ENCODE data around the gene IRAG1.
A peak's percentile ranks its signal among the peaks of the same experiment; 100 is the strongest.

The IRAG1 gene, protein sequence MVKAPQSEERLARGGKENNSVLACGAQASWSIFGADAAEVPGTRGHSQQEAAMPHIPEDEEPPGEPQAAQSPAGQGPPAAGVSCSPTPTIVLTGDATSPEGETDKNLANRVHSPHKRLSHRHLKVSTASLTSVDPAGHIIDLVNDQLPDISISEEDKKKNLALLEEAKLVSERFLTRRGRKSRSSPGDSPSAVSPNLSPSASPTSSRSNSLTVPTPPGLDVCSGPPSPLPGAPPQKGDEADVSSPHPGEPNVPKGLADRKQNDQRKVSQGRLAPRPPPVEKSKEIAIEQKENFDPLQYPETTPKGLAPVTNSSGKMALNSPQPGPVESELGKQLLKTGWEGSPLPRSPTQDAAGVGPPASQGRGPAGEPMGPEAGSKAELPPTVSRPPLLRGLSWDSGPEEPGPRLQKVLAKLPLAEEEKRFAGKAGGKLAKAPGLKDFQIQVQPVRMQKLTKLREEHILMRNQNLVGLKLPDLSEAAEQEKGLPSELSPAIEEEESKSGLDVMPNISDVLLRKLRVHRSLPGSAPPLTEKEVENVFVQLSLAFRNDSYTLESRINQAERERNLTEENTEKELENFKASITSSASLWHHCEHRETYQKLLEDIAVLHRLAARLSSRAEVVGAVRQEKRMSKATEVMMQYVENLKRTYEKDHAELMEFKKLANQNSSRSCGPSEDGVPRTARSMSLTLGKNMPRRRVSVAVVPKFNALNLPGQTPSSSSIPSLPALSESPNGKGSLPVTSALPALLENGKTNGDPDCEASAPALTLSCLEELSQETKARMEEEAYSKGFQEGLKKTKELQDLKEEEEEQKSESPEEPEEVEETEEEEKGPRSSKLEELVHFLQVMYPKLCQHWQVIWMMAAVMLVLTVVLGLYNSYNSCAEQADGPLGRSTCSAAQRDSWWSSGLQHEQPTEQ

DNA sequence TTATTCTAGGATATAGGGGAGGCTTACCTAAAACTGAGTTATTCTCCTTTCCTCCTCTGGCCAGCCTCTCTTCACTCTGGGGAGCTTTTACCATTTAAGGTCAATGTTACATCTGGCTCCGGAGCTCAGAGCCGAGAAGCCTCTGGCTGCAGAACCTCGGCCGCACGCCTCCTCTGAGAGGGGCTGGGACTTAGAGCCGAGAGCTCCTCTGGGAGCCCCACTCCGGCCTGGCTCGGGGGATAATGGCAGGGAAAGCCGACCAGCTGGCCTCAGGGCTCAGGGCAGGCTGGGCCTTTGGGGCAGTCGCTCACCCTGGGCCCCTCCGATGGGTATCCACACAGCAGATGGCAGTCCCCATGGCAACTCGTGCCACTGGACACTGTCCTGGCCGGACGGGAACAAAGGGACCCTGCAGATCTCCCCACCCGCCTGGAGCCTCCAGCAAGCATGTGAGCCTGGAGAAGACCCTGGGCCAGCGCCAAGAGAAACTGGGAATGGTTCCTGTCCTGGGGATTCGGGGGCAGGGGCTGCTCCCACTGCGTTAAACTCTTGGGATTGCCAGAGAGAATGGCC is at the start of gene IRAG1:
TSS of gene IRAG1 (minus strand) at position 247 of the 573 bp plus-strand sequence. CDS start at position 94, 153 bp downstream.
- DNase-seq (ENCODE audit: low read depth) = no peak

DNA sequence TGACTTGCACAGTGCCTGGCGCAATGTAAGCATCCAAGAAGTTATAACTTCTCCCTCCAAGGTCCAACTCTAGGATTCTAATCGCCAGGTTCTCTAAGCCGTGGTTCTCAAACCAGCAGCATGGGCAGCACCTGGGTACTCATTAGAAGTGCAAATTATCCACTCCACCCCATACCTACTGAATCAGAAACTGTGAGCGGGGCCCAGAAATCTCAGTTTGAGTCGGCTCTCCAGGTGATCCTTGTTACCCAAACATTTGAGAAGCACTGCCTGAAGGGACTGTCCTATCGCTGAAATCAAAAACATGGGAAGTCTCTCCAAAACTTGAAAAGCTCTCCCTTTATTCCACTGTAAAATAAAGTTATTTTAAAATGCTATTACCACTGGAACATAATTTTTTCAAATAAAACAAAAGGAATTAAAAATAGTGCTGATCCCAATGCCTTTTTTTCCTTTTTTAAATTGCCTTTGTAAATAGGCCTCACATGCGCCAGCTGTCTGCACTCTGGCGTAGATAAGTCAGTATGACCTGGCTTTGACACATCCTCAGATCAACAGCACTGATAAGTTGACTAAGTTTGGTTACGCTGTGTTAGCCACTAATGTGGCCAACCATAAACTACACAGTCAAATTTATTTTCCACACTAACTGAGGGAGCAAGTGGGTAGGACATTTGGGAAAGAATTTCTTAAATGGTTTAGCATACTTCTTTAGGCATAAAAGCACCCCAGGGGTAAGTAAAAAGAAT is 49.1 kb upstream of the IRAG1 start:
- no peak for DNase-seq (ENCODE audit: low read depth)

DNA sequence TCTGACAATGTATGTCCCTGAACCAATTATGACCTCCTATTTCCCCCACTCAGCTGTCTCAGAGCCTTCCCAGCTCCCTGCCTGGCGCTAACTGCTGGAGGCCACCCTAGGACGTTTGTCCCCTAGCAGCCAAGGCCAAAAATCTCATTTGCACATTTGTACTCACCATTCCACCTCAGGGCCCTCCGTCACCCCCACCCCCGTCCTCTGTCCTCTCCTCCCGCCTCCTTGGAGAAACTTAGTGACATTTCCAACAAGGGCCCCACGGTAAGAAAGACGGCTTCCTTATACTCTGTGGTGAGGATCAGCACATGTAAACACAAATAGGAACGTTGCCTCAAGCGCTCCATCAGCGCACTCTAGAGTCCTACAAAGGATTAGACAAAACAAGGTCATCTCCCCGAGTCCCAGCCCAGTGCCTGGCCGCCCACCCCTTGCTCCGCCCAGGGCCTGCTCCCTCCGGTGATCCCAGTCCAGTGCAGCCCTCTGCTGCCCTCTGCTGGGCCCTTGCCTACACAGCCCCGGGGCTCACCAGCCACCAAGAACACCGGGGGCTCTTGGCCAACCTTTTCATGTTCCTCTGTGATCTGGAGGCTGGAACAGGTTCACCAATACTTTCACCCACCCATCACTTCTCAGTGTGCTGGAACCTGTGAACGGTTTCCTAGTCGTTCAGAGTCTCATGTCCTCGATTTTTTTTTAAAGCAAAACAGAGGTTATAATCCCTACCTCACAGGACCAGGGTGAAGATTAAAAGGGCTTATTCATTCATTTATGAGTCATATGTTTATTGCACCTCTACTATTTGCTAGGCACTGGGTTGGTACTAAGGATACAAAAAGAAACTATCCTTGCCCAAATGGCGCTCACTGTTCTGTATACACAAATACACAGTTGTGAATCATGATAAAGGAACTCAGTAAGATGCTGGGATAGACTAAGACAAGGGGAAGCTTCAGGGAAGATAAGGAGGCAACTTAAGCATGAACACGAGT is 42.2 kb upstream of the IRAG1 start:
- DNase-seq (ENCODE audit: low read depth) = peak; percentile 87

DNA sequence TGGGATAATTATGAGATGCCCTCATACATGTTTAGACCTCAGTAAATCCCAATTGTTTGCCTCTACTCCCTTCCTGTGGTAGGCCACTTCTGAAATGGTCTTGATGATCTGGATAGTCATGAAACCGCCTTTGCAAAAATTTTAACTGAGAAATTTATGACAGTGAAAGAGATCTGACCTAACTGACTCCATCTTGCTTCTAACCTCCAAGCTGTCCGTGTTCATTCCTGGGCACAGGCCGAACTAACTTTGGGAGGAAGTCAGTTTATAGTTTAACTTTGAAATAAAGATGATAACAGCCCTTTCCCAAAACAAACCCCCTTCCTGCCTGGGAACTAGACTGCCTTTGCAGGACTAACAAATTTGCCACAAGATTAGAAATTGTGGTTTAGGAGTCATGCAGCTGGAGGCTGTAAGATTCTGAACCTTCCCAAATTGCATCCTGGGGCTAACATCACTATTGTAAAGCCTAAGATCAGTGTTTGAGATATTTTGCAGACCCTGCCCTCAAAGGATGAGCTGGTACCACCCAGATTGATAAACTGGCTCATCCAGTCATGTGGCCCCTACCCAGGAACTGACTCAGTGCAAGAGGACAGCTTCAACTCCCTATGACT is 37.6 kb upstream of the IRAG1 start:
- no peak for DNase-seq (ENCODE audit: low read depth)

DNA sequence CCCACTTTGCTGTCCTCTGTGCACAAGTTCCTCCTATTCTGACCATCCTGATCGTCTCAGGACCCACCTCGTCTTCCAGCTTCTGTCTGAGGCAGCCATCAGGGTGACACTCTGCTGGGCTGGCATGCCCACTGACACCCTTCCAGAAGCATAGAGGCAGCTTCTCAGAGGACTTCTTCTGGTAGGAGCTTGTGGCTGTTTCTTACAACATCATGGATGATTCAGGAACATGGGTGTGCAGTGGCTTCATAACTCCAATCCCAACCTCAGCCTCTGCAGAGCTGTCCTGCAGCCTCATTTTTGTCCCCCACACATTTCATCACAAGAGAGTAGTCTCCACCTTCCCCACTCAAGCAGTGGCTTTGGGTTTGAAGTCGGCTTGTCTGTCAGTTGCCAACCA is 36.6 kb upstream of the IRAG1 start:
- DNase-seq (ENCODE audit: low read depth) = no peak

DNA sequence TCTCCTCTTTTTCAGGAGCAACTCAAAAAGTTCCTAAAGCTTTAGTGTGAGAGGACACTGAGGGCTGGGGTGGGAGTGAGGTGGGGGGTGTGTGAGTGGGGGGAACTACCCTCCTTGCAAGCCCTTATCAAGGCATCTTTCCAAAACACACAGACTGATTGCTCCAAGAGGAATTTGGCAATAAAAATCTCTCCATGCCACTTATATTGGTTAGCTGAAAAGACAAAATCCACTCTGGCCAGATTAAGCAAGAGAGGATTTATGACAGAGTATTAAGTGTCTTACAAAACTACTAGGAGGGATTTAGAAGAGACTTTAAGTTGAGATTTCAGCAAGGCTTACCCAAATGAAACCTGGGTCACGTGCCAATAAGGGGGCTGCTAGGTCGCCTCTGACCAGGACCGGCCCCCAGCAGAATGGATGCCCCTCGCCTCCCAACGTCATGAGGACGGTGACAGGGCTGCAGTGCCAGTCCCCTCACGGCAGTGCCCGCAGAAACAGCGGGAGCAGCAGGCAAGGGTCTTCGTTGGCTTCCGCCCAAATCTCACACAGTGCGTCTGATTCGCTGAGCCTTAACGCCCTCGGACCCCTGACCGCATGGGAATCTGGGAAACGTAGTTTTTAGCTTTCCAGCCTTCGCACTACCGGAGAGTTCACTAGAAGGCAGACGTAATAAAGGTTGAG is 35.4 kb upstream of the IRAG1 start:
- DNase-seq (ENCODE audit: low read depth) = no peak

DNA sequence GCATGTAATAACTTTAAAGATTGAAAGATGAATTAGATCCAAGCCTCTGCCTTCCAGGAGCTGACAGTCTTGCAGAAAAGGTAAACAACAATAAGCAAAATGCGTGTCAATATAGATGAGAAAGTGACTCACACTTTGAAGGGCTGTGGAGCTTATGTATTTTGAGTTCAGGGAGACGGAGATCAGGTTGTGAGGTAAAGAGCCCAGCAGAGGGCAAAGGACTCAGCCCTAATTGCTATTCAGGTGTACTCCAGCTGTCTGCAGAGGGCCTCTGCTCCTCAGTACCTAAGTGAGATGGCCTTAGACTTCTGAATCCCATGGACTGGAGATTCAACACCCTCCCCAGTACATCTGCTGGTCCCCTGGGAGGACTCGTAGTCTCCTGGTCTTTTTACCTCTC is 34.6 kb upstream of the IRAG1 start:
- DNase-seq (ENCODE audit: low read depth) = no peak

DNA sequence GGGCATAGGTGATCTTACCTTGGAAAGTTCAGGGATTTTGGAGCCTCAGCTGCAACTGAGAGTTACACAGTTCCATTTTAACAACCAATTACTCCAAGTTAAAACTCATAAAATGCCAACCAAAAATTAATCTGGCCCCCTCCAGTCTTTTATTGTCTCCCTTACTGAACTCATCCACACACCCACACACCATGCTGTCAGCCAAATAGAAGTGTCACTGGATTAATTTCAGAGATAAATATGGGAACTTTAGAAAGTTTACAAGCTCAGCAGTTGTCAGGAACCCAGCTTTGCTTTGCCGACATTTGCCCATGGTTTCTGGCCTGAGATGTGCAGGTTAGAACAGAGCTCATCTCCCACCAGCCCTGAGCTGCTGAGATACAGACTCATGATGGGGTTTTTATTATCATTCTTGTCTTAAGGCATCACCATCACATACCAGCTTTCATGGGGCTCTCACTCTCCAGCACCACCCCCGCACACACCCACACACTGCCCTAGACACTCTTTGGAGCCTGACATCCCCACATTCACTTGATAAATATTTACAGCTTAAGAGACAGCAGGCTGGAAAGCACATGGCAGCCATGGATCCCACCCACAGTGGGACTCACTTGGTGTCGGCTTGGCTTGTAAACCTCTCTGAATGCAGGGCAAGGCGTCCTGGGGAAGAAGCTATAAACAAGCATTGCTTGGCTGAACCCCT is 33.7 kb upstream of the IRAG1 start:
- no peak for DNase-seq (ENCODE audit: low read depth)

DNA sequence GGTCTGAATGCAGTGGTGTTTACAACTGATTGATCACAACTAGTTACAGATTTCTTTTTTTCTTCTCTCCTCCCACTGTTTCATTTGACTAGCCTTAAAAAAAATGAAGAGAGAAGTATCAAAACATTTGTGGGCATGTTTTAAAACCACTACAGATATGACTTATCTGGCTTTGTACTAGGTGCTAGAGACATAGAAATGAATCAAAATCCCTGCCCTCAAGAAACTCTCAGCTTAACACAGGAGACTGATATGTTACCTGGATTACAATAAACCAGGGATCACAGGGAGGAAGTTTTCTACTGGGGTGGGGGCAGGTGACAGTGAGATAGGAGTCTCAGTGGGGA is 32.3 kb upstream of the IRAG1 start:
- no peak for DNase-seq (ENCODE audit: low read depth)

DNA sequence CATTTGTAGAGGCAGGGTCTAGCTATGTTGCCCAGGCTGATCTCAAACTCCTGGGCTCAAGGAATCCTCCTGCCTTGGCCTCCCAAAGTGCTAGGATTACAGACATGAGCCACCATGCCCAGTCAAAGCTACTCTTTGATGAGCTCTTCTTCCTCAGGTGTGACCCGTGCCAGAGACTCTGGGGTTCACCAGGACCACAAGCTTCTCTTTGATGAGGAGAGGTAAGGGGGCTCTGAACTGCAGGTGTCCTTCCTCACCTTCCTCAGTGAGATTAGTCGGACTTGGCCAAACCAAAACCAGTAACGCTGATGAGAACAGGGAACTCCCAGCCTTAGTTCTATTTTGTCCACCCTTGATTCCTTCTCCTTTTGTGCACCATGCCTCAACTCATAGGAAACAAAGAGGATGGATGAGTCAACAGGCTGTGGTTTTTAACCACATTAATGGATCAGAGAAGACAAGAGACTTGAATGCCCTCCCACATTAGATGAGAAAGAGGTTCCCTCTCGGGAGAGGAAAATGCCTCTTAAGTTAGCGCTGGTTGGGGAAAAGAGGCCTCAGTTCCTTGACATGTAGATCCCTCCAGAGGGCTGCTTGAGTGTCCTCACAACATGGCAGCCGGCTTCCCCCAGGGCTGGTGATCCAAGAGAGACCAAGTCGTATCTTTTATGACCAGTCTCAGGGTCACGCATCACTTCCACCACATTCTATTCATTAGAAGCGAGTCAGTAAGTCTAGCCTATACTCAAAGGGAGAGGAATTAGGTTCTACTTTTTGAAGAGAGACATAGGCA is 31.8 kb upstream of the IRAG1 start:
- no peak for DNase-seq (ENCODE audit: low read depth)

DNA sequence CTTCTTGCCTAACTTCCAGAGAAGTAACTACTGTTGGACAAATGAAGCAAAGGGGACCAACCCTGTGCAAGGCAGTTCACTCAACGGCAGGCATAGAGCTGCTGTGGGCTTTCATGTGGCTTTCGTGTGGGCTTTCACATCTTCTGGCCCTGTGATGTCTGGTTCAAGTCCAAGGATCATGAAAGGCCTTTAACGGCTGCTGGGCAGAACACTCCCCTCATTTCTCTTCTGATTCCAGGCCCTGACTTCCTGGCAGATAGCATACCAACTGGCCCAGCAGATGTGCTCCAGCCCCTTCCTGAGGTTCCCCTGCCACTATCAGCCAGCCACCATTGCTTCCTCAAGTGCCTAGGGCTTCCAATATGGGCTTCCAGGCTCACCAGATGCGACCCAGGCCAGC is 28.8 kb upstream of the IRAG1 start:
- DNase-seq (ENCODE audit: low read depth) = no peak

DNA sequence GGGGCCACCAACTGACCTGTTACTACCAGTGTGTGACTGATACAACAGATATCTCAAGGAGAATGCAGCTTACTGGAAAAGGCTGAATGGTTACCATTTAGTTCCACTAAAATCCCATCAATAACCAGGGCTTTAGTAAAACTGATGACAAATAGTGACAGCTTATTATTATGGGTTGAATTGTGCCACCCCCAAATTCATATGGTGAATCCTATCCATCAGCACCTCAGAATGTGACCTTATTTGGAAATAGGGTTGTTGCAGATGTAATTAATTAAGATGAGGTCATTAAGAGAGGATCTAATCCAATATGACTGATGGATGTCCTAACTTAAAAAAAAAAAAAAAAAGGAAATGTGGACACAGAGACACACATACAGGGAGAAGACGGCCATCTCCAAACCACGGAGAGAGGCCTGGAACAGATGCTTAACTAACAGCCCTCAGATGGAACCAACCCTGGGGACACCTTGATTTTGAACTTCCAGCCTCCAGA is 27.4 kb upstream of the IRAG1 start:
- no peak for DNase-seq (ENCODE audit: low read depth)

DNA sequence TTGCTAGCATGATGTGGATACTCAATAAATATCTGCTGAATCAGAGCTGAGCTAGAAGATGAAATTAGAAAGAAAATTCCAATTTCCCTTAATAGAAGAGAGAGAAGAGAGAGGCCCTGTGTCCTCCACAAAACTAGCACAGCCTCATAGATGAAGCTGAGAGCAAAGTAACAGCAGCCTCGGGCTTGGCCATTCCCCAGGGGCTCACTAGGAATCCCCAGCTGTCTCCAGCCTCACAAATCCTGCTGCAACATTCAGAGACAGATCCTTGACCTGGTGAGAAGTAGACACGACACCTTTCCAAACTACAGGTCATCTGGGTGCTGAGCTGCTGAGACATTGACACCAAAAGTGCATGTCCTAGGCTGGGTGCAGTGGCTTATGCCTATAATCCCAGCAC is 26.1 kb upstream of the IRAG1 start:
- DNase-seq (ENCODE audit: low read depth) = no peak

DNA sequence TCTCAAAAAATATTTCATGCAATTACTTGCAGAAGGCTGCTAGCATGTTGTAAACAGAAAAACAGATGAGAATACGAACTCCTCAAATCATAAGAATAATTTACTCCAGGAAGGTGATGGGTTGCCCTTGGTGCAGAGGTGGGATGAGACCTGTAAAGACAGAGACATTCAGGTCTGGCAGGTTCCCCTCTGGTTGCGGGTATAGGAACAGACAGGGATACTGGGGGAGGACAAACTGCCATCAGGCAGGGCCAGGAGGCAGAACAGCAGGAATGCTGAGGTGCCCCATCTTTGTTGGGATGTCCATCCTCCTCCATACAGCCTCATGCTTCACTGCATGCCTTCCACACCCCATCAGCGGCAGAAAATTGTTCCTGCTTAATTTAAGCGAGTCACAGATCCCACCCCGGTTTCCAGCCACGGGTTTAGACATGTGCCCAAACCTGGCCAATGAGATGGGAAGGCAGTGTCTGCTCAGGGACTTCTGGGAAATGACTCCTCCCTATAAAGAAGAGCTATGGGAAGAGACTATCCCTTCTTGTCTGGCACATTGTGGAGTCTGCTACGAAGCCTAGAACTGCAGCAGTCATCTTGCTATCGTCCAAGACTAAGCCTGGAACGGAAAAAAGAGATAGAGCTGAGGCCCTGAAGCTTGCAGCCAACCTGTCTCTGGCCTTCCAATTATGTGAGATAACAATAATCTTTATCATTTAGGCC is 23.1 kb upstream of the IRAG1 start:
- DNase-seq (ENCODE audit: low read depth) = no peak

DNA sequence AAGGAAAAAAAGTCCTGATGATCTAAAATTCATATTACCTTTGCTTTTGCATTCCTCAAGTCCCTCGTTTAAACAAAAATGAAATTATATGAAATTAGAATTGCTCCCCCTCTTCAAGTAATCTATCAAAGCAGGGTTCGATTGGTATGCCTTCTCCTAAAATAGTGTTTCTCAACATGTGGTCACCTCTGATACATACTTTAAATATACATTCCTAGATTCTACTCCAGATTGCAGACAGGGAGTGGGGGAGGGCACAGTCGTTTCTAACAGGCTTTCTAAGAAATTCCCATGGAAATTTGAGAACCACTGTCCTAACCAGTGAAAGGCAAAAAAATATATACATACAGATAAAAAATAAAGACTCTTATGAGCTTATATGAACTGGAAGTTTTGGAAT is 22.6 kb upstream of the IRAG1 start:
- DNase-seq (ENCODE audit: low read depth) = no peak

DNA sequence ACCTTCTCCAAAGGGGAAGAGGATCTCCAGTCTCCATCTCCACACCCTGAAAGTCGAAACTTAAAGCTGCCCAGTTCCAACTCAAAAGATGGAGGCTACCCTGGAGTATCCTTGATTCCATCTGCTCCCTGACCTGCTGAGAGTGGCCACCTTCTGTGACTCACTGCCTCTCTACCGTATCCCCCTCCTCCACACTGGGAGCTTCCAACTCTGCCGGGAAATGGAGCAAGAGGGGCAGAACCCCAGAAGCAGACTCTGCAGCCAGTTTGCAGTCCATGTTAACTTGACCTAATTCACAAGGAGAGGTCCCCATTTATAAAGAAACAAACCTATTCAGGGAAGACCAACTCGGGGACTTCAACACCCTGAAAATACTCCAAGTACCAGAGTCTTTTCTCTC is 22.0 kb upstream of the IRAG1 start:
- no peak for DNase-seq (ENCODE audit: low read depth)

DNA sequence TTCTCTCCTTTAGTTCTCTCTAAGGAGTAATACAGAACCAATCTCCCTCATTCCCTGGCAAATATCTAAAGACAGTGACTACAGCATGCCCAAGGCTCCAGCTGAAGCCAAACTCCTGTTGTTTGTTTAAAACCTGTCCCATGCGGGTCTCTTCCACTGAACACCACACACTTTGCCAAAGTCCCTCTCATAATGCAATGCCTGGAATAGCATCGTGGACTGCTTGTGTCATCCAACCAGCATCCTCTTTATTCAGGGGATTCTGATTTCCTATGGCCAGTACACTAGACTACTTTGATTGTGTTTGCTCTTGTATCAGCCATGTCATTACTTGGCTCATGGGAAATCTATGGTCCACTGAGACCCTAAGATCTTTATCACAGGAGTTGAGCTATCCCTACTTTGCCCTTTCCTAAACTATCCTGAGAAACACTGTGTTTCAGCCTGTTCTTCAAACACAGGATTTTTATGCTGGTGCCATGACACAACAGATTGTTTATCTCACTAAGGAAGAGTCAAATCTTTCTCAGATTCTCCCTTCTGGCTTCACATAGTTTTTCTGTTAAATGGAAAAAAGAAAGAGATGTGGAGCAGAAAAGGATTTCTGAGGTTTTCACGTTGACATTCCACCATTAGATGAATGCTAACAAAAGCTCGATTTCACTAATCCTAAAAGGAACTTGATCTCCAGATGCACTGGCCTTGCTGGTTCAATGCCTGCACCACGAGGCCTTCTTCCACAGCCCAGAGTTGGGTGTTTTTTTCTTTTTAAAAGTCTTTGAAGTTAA is 15.9 kb upstream of the IRAG1 start:
- no peak for DNase-seq (ENCODE audit: low read depth)
